Measurements from ENCODE around the gene PHF12. TPM values are rescaled to one million over a fixed set of nuclear protein-coding genes. Genes with fewer than 3 reads are reported as not detected.

The PHF12 gene
- total RNA-seq, 1 experiment from 2014 or later = 16.7 TPM

DNA sequence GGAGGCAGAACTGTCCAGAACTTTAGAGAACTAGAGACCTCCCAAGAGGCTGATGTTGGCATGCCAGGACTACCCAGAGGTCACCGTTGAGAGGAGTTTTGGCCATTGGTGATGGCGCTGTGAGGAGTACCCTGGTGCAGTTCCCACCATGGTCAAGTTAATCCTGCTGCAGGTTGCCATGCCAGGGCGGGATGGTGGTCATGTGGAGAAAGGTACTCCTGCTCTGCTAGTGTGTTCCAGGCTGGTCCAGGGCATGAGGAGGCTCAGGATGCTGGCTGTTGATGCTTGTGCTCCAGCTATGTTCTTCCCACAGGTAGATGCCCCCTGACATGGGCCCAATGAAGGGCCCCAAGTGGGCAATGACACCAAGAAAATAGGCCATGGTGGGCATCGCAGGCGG, 4.1 kb upstream of the PHF12 start:
- Histone ChIP-seq H3K36me3 (no peaks in the 10 kb centered on the region), H3K27me3 (replicated peaks) (no peaks in the 10 kb centered on the region), H3K4me1 (replicated peaks) (peaks cover 14% of the 10 kb centered on the region), H3K4me3 (no peak overlapping the region), H3K27ac (no peak overlapping the region), H3K9me3 (replicated peaks) (no peaks in the 10 kb centered on the region; the same call in 1 of the 2 replicates)
- DNase-seq (ENCODE audit: low read depth in 1 of 2, low spot score in 2 of 2) = no peak

DNA sequence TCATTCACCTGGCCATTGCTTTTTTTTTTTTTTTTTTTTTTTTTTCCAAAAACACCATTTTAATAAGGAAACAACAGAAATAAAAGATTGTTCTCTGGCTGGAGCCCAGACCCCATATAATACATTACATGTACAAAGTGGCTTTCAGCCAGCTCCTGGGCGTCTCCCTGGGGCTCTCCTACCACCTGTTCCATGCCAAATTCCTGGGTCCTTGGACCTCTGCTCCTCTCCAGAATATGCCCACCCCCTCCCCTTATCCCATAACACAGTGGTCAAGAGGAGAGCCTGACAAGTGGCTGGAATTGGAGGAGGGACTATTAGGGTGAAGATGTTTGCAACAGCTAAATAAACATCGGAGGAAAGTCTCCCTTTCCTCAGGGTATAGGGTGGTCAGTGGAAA, 3.6 kb upstream of the PHF12 start:
- H3K27ac ChIP-seq = no peak overlapping the region

DNA sequence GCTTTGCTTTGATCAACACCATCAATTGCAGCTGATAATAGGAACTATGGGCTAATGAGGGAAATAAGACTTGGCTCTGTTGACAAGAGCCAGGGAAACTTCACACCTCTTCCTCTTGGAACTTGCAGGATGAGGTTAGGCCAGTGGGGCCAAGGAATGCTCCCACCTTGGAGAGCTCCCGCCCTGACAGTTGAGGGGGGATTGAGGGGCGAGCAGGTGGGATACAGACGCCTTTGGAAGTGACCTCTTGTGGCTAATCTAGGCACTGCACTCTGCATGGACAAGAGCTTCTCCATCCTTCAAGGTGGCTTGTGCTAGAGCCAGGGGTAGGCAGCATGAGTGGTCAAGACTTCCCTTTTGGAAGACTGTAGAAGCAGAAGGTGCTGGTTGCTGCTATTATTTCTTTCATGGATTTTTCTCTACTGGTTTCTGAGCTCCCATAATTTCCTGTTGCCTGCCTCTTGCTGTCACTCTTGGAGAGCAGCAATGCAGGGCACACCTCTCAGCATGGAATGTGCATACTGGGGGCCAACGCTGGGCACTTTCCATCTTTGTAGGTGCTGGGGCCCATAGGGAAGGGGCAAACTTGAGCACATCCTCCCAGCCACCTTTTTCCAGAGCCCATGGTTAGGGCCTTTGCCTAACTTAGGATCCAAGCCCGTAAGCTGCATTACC, 2.3 kb upstream of the PHF12 start:
- Histone ChIP-seq H3K9me3 (replicated peaks) (no peaks in the 10 kb centered on the region; the same call in 1 of the 2 replicates), H3K4me1 (replicated peaks) (peaks cover 14% of the 10 kb centered on the region), H3K4me3 (no peak overlapping the region), H3K27me3 (replicated peaks) (no peaks in the 10 kb centered on the region), H3K27ac (no peak overlapping the region), H3K36me3 (peaks cover 4% of the 10 kb centered on the region; the same call in 1 of the 2 replicates)
- DNase-seq (ENCODE audit: low read depth in 1 of 2, low spot score in 2 of 2) = peak; percentile 28 to 61

More for the DNA sequence above, 3.6 kb upstream of the PHF12 start:
- Histone ChIP-seq H3K9me3 (replicated peaks) (no peaks in the 10 kb centered on the region; the same call in 1 of the 2 replicates), H3K4me3 (no peak overlapping the region), H3K4me1 (replicated peaks) (peaks cover 14% of the 10 kb centered on the region), H3K36me3 (no peaks in the 10 kb centered on the region; the same call in 1 of the 2 replicates), H3K27me3 (replicated peaks) (no peaks in the 10 kb centered on the region)
- no peak for DNase-seq (ENCODE audit: low read depth in 1 of 2, low spot score in 2 of 2)

DNA sequence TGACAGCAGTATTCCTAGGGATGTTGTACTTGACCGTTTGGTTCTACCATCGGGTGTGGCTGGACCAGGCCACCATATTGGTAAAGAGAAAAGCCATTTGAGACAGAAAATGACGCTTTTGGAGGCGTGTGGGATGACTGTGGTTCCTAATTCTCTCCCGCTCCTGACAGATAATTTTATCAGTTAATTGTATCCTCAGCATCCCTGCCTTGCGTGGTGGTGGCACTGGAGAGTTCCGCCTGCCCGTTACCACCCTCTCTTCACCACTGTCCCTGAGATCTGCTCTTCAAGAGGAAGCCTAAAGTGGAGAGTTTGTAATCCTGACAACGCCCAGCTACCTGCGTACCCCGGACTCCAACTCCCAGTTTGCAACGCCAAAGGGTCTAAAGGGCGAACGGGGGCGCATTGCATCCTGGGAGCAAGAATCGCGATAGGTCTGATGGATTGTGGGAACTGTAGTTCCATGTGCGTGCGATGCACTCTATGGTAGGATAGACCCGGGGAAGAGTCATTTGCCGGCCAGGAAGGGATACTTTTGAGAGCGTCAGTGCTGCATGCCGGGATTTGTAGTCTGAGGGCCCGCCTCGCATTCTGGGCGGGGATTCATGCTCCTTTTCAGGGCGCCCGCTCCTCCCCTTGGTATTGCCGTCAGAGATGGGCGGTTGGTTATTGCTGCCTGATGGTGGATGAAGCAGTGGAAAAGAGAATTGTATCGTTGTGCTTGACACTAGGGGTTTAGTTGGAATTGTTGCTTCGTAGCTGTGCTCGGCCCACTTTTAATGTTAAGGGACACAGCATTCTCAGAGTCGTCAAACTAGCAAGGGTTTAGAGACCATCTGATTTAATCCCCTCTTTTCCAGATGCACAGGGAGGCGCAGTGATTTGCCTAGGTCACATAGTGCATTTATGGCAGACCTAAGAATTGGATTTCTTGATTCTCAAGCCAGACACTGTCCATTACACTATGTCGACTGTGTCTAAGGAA, 965 bp upstream of the PHF12 start:
- Histone ChIP-seq H3K36me3 (peaks cover 10% of the 10 kb centered on the region), H3K27me3 (replicated peaks) (no peaks in the 10 kb centered on the region), H3K4me3 (peak overlapping the region; percentile 62), H3K4me1 (replicated peaks) (peaks cover 24% of the 10 kb centered on the region), H3K9me3 (replicated peaks) (no peaks in the 10 kb centered on the region; the same call in 1 of the 2 replicates), H3K27ac (peak overlapping the region; percentile 68)
- DNase-seq (ENCODE audit: low read depth in 1 of 2, low spot score in 2 of 2) = peak; percentile 96 to 97

DNA sequence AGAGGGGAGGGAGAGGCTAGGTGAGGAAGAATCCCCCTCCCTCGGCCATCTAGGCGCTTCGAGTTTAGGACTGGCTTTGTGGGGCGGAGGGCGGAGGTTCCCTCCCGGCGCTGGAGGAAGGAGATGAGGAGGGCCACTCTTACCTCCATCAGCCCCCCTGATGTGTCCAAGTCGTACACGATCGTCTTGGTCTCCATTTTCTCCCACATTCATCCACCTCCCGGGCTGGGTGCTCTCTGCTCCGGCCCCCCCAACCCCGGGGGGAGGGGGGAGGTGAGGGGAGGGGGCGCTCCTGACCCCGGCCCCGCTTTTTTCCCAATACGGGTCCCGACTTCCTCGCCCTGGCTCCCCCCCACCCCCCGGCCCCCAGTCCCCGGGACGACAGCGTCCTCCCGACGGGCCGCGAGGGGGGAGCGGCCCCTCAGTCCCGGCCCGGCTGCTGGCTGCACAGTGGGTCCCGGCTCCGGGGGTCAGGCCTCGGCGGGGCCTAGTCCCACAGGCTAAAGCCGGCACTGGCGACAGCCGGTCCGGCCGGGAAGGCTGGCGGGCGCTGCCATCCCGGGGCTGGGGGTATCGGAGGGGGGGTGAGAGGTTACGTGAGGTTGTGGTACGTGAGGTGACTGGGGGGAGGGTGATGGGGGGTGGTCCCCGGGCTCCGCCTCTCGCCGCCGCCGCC, 428 bp downstream of the PHF12 start:
- no peak for DNase-seq (ENCODE audit: low read depth in 1 of 2, low spot score in 2 of 2)
- H3K27me3 ChIP-seq (replicated peaks) = no peaks in the 10 kb centered on the region
- peak overlapping the region; percentile 41 for H3K27ac ChIP-seq
- H3K4me3 ChIP-seq = peak overlapping the region; percentile 62
- H3K36me3 ChIP-seq = peaks cover 10% of the 10 kb centered on the region
- H3K9me3 ChIP-seq (replicated peaks) = no peaks in the 10 kb centered on the region; the same call in 1 of the 2 replicates
- peaks cover 35% of the 10 kb centered on the region for H3K4me1 ChIP-seq (replicated peaks)

DNA sequence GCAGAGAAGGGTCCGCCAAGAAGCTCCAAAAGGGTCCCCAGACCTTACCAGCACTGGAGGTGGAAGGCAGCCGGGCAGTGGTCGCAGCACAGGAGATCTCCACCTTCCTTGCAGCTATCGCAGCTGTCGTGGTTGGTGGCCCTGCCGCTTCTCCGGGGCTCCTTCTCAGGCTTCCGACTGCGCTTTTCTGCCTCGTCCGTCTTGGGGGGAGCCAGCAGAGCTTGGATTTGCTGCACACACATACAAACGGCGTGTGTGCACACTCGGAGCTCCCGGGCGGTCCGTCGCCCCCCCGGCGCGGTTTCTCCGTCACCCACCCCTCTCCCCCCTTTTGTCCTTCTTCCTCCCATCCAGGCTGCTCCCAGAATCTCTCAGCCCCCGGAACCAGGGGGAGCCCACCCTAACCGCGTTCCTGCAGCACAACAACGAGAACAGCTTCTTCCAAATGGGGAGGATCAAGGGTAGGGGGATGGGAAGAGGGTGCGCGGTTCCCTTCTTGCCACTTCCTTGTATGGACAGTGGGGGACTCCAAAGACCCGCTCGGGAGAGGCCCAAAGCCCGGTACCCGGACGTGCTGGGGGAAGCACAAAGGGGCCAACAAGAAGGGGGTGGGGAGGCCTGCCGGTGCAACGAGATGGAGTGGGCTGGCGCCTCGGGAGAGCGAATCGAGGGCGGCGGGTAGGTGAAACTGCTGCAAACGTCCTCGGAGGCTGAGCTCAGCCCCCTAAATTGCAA, 1.1 kb downstream of the PHF12 start:
- peak; percentile 62 to 76 for DNase-seq (ENCODE audit: low read depth in 1 of 2, low spot score in 2 of 2)
- Histone ChIP-seq H3K27me3 (replicated peaks) (no peaks in the 10 kb centered on the region), H3K27ac (peak overlapping the region; percentile 19), H3K9me3 (replicated peaks) (no peaks in the 10 kb centered on the region; the same call in 1 of the 2 replicates), H3K4me3 (peak overlapping the region; percentile 62), H3K36me3 (peaks cover 10% of the 10 kb centered on the region), H3K4me1 (replicated peaks) (peaks cover 42% of the 10 kb centered on the region)

DNA sequence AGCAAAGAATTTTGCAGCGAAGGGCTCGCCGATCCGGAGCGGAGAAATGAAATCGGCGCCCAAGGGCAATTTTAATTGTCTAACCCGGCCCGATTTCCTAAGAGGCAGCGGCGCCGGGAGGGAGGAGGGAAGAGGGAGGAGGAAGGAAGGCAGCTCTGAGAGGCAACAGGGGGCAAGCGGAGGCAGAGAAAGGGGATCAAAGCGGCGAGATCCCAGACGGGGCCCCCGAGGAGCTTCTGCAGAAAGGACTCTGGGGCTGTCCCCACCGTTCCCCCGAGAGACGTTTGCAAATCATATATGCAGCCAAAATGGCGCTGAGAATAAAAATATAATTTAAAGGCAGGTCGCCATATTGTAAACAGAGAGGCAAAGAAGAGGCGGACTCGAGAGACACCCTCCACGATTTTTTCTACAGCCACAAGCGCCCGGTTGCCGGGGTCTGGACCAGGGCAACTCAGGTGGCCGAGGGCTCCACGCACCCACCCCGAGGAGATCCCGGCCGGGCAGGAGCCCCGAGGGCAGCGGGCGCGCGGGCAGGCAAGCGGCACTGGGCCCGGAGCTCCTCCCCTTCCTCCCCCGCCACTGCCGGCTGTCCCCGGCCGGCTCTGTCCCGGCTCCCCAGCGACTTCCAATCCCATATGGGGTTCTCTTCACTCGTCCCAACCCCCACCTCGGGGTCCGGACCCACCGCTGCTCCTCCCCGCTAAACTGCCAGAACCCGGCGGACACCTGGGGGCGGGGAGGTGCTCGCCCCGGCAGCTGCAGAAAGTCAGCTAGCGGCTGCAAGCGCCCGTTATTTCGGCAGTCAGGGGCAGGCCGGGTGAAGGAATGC, 1.9 kb downstream of the PHF12 start:
- peak overlapping the region; percentile 56 for H3K27ac ChIP-seq
- no peaks in the 10 kb centered on the region; the same call in 1 of the 2 replicates for H3K9me3 ChIP-seq (replicated peaks)
- peaks cover 13% of the 10 kb centered on the region for H3K36me3 ChIP-seq
- H3K4me1 ChIP-seq (replicated peaks) = peaks cover 50% of the 10 kb centered on the region
- H3K27me3 ChIP-seq (replicated peaks) = no peaks in the 10 kb centered on the region
- peak; percentile 62 to 73 for DNase-seq (ENCODE audit: low read depth in 1 of 2, low spot score in 2 of 2)
- H3K4me3 ChIP-seq = peak overlapping the region; percentile 62

DNA sequence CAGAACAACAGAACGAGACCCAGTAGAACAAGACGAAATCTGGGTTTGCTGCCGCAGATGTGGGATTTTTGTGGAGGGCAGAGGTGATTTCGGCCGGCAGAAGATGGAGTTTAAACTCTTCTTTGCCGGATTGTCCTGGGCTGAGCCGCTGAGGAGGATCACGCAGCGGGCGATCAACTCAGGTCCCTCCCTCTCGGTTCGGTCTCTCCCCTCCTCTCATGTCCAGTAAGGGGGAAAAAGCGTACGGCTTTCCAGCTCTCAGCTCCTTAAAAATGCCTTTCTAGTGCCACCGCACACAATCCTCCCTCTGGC, 2.5 kb downstream of the PHF12 start:
- Histone ChIP-seq H3K27ac (peak overlapping the region; percentile 56), H3K4me3 (peak overlapping the region; percentile 62), H3K27me3 (replicated peaks) (no peaks in the 10 kb centered on the region), H3K9me3 (replicated peaks) (no peaks in the 10 kb centered on the region; the same call in 1 of the 2 replicates), H3K4me1 (replicated peaks) (peaks cover 52% of the 10 kb centered on the region), H3K36me3 (peaks cover 19% of the 10 kb centered on the region)
- DNase-seq (ENCODE audit: low read depth in 1 of 2, low spot score in 2 of 2) = no peak

DNA sequence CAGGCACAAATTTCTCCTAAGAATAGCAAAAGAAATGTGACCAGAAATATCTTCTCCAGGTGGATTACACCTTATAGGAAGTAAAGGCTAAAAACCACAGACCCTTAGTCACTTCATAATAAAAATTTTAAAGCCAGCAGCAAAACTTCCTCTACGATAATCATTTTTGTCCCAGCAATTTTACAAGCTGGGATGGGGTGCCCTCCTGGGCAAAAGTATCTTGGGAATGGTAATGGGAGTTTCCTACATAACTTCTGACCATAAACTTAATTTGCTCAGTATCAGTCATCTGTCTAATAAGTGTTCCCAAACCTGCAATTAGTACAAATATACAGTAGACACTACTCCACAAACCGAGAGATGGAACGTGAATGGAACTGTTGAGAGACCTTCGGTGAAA, 3.0 kb downstream of the PHF12 start:
- H3K27ac ChIP-seq = peak overlapping the region; percentile 56; the same call in 1 of the 2 replicates
- H3K36me3 ChIP-seq = peaks cover 24% of the 10 kb centered on the region
- H3K4me3 ChIP-seq = peak overlapping the region; percentile 62
- H3K27me3 ChIP-seq (replicated peaks) = no peaks in the 10 kb centered on the region
- no peaks in the 10 kb centered on the region; the same call in 1 of the 2 replicates for H3K9me3 ChIP-seq (replicated peaks)
- peaks cover 52% of the 10 kb centered on the region for H3K4me1 ChIP-seq (replicated peaks)
- DNase-seq (ENCODE audit: low read depth in 1 of 2, low spot score in 2 of 2) = peak in 1 of 2 experiments; percentile 47

DNA sequence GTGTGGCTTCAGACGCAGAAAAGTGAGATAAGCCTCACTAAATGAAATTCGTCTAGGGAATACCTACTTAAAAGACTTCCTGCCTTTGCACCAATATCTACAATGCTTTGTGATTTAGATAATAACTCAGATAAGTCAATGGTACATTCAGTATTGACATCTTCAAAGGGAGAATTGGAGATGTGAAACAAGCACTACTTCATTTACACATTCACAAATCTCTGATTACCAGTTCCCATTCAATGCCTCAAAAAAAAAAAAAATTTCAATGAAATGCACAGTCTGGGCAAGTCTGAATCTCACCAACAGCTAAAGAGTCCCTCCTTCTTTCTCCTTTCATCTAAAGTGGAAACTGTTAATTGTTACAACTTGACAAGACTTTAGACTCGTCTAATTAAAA, 3.7 kb downstream of the PHF12 start:
- H3K9me3 ChIP-seq (replicated peaks) = no peaks in the 10 kb centered on the region; the same call in 1 of the 2 replicates
- H3K27me3 ChIP-seq (replicated peaks) = no peaks in the 10 kb centered on the region
- H3K4me3 ChIP-seq = no peak overlapping the region
- no peak overlapping the region; the same call in 1 of the 2 replicates for H3K27ac ChIP-seq
- peaks cover 45% of the 10 kb centered on the region for H3K4me1 ChIP-seq (replicated peaks)
- DNase-seq (ENCODE audit: low read depth in 1 of 2, low spot score in 2 of 2) = no peak
- H3K36me3 ChIP-seq = peaks cover 29% of the 10 kb centered on the region

DNA sequence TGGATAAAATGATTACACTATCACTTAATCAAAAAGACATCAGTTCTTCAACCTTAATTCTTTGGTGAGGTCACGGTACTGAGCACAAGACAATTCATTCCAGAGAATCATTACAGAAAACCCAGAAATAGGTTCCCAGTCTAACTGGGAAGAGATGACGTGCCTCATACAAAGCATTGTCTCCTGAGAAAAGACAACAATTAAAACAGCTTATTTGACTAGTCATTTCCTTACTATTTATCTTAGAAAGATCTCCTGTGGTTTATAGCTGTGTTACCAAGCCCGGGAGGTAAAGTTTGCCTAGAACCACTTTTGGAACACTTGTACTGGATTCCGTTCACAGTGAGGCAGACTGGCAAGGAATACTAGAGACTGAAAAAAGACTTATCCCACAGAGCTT, 5.1 kb downstream of the PHF12 start:
- Histone ChIP-seq H3K27ac (peak overlapping the region; percentile 94), H3K9me3 (replicated peaks) (no peaks in the 10 kb centered on the region), H3K27me3 (replicated peaks) (no peaks in the 10 kb centered on the region), H3K36me3 (peaks cover 34% of the 10 kb centered on the region), H3K4me3 (no peak overlapping the region), H3K4me1 (replicated peaks) (peaks cover 38% of the 10 kb centered on the region)
- DNase-seq (ENCODE audit: low read depth in 1 of 2, low spot score in 2 of 2) = peak; percentile 64 to 91
